AG10803 (cell line): ENCODE results near the gene IL20RB.
"Not testable (repeated sequence)": the region's sequence is repeated elsewhere in the genome, so short reads cannot be mapped to it uniquely, and the experiment has no call there.

ENCODE experiments used
- DNase-seq: peaks from one replicate; pipeline ENCODE4 v3.0.0; 2010; ENCODE audit warnings: low read depth
- H3K4me3 ChIP-seq: 2 replicates; pipeline ENCODE4 v1.5.1; 2011; ENCODE audit warnings: mild to moderate bottlenecking, low read length, control low read depth
- CTCF ChIP-seq: conservative IDR thresholded peaks from 2 replicates; pipeline ENCODE4 v1.5.1; 2011; ENCODE audit warnings: mild to moderate bottlenecking, low read length, control low read depth, inconsistent platforms

Gene IL20RB

GRCh38 chr3:136960838-136961836, 3.4 kb downstream of the IL20RB start:
- peak; percentile 75 for DNase-seq
- H3K4me3 ChIP-seq = peak overlapping the region; percentile 20
- TF ChIP-seq CTCF = no peak

GRCh38 chr3:136962927-136963326, 5.1 kb downstream of the IL20RB start:
- no peak for DNase-seq
- H3K4me3 ChIP-seq = no peak overlapping the region
- TF ChIP-seq CTCF = no peak

GRCh38 chr3:136969539-136969938, 11.8 kb downstream of the IL20RB start:
- not testable (repeated sequence) for DNase-seq, H3K4me3 ChIP-seq

- no peak for TF ChIP-seq CTCF
- H3K4me3 ChIP-seq = no peak overlapping the region
- DNase-seq = no peak
Observed at GRCh38 chr3:136973352-136973751, 15.6 kb downstream of the IL20RB start.

GRCh38 chr3:136974670-136975069, 16.9 kb downstream of the IL20RB start:
- no peak for DNase-seq
- no peak for TF ChIP-seq CTCF
- H3K4me3 ChIP-seq = no peak overlapping the region

- DNase-seq = no peak
- no peak overlapping the region for H3K4me3 ChIP-seq
- no peak for TF ChIP-seq CTCF
Observed at GRCh38 chr3:136979204-136979603, 21.4 kb downstream of the IL20RB start.

GRCh38 chr3:136979684-136980083, 21.9 kb downstream of the IL20RB start:
- TF ChIP-seq CTCF = no peak
- H3K4me3 ChIP-seq = no peak overlapping the region
- peak; percentile 68 for DNase-seq
